ENCODE data around the gene LSP1. TPM values are rescaled to one million over a fixed set of nuclear protein-coding genes. Genes with fewer than 3 reads are reported as not detected.

LSP1 gene
- total and polyA plus RNA-seq, 2 of the 13 experiments (the other 11 are each of a cell fraction or from before 2014, with no cell fraction given): 0.59 to 1.00 TPM

DNA sequence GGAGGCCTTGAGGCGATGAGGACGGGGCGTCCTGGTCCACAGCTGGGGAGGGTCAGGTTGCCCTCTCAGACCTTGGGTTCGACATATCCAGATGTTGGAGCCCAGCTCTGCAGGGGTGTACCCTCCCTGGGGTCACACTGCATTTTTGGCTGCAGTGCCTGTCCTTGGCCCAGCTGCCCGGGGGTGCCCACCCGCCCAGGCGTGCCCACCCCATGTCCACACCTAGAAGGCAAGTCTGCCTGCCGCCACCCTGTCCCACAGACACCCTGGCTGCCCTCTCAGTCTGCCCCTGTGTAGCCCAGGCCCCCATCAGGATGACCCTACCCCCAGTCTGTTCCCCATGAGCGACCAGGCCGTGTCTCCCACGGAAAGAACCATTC lies 3.0 kb downstream of the LSP1 start:
- ATAC-seq (no peak), FAIRE-seq (no peak), DNase-seq (ENCODE audit: low spot score) (no peak)
- ChIA-PET POLR2A (interaction anchor here (0.5 kb wide), 1 partner anchor 318 kb away, joined by 3 read pairs; no protein-coding TSS in a partner anchor), CTCF (ENCODE audit: low intra/inter-chr PET ratio, low total read pairs) (no interaction called here)
- Histone ChIP-seq H3K4me3 (replicated peaks in 1 of 3; ENCODE audit: insufficient read depth in 1 of 3, low read depth in 2 of 3, low read length in 3 of 3) (no peak overlapping the region), H4K20me1 (ENCODE audit: insufficient read depth, low read length) (no peaks in the 10 kb centered on the region), H3K4me2 (ENCODE audit: low read depth, low read length) (no peak overlapping the region), H3K36me3 (replicated peaks in 1 of 2; ENCODE audit: control insufficient read depth in 1 of 2, insufficient read depth in 2 of 2, low read length in 2 of 2) (no peaks in the 10 kb centered on the region), H3K9me3 (ENCODE audit: low read length) (no peaks in the 10 kb centered on the region), H2AFZ (ENCODE audit: low read length) (no peak overlapping the region), H3K79me2 (ENCODE audit: insufficient read depth, low read length) (no peaks in the 10 kb centered on the region), H3K9ac (ENCODE audit: insufficient read depth, low read depth, low read length) (no peak overlapping the region), H3K4me1 (ENCODE audit: insufficient read depth, low read length) (no peaks in the 10 kb centered on the region), H3K27ac (ENCODE audit: extremely low read length, insufficient read depth, low read length) (no peak overlapping the region), H3K27me3 (ENCODE audit: control insufficient read depth in 1 of 2, insufficient read depth in 2 of 2, low read length in 2 of 2) (peaks cover 22 to 73% of the 10 kb centered on the region in 2 experiments)
- TF ChIP-seq ZNF180 (CRISPR knock-in tag; IDR thresholded peaks at IDR 0.05; ENCODE audit: borderline replicate concordance, low read depth) (no peak), SIX1 (CRISPR knock-in tag; IDR thresholded peaks at IDR 0.05; ENCODE audit: borderline replicate concordance) (no peak), RXRA (CRISPR knock-in tag; IDR thresholded peaks at IDR 0.05) (no peak), ZNF414 (CRISPR knock-in tag; IDR thresholded peaks at IDR 0.05) (no peak), ZKSCAN8 (CRISPR knock-in tag; IDR thresholded peaks at IDR 0.05; ENCODE audit: borderline replicate concordance) (no peak), MYC (CRISPR knock-in tag; IDR thresholded peaks at IDR 0.05; ENCODE audit: borderline replicate concordance) (no peak), ZBTB42 (CRISPR knock-in tag; IDR thresholded peaks at IDR 0.05) (no peak), KLF15 (CRISPR knock-in tag; IDR thresholded peaks at IDR 0.05; ENCODE audit: borderline replicate concordance) (no peak), PATZ1 (CRISPR knock-in tag; IDR thresholded peaks at IDR 0.05) (no peak), NKX3-1 (CRISPR knock-in tag; IDR thresholded peaks at IDR 0.05) (no peak)
- 0% methylated on average over 3 of the region's 11 CpGs for WGBS (ENCODE audit: low lambda C conversion rate)
- in situ Hi-C loops (cut with HindIII; ENCODE audit: extremely low pct_ligation_motif_present, low pct_unique_long_range_greater_than_20kb) (no loop called here), intact Hi-C loops (cut with micrococcal nuclease; ENCODE audit: unreplicated experiment) (no loop called here)
- no TSS peak for BruUV-seq (replicated peaks)

Data from HepG2 (cell line).